ENCODE data around the gene NDUFA13. TPM values are rescaled to one million over a fixed set of nuclear protein-coding genes. Genes with fewer than 3 reads are reported as not detected.

NDUFA13 gene
- total RNA-seq, 1 experiment from 2014 or later = 339 TPM

DNA sequence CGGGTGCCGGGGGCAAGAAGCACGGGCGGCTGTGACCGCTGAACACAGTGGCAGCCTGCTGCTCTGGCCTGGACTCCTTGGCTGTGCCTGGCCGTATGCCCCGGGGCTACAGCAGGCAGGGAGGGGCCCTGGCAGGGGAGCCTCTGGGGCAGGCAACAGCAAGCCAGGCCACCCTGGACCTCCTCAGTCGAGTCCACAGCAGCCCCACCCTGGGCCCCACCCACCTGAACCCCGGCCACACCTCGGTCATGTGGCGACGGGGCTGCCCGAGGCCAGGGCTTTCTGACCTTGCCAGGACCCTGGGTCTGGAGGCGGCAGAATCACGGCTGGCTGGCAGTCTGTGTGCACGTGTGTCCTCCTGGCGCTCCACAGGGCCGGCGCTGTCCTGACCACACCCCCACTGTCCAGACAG is 30.7 kb downstream of the NDUFA13 start:
- H4K20me1 ChIP-seq (ENCODE audit: insufficient read depth) = no peaks in the 10 kb centered on the region
- intact Hi-C loops (cut with micrococcal nuclease) = loop anchor here (10.0 kb wide), 1 partner anchor 228 kb away; no protein-coding TSS in a partner anchor
- H2AFZ ChIP-seq (ENCODE audit: low read depth, low read length, poor library complexity, severe bottlenecking) = no peak overlapping the region
- no peak overlapping the region for H3K27ac ChIP-seq (ENCODE audit: low read depth, low read length)
- RAD21 ChIA-PET (ENCODE audit: low non-redundant PET in 1 of 2, low total read pairs in 2 of 2, uncharacterized antibody in 2 of 2, unreplicated experiment in 2 of 2) = no interaction called here
- CTCF ChIA-PET = no interaction called here
- no peak overlapping the region for H3K4me2 ChIP-seq (ENCODE audit: low read length)
- no TSS peak for BruUV-seq (replicated peaks)
- H3K27me3 ChIP-seq (ENCODE audit: insufficient read depth, low read length) = no peaks in the 10 kb centered on the region
- peaks cover under 1 to 2% of the 10 kb centered on the region in 2 experiments; a peak in 2 of 4 replicates for H3K4me1 ChIP-seq (ENCODE audit: control insufficient read depth in 1 of 2, insufficient read depth in 2 of 2, low read length in 2 of 2)
- DNase-seq (ENCODE audit: low read depth, low spot score) (no peak), ATAC-seq (no peak)
- H3K9ac ChIP-seq (ENCODE audit: low read length) = no peak overlapping the region
- no peak overlapping the region for H3K4me3 ChIP-seq (replicated peaks in 1 of 2; ENCODE audit: low read depth in 1 of 2, low read length in 2 of 2)
- H3K9me3 ChIP-seq (ENCODE audit: control insufficient read depth in 1 of 2, insufficient read depth in 1 of 2, low read depth in 1 of 2, low read length in 2 of 2) = no peaks in the 10 kb centered on the region
- H3K79me2 ChIP-seq (ENCODE audit: insufficient read depth, low read length) = no peaks in the 10 kb centered on the region
- H3K36me3 ChIP-seq (ENCODE audit: control insufficient read depth in 1 of 2, insufficient read depth in 2 of 2, low read length in 2 of 2) = no peaks in the 10 kb centered on the region
- H3K9me2 ChIP-seq (ENCODE audit: insufficient read depth) = no peaks in the 10 kb centered on the region
- no peak for TF ChIP-seq POLR2AphosphoS5 (IDR thresholded peaks at IDR 0.05; ENCODE audit: low read depth, low read length)
- TF ChIP-seq, protein P1, sequence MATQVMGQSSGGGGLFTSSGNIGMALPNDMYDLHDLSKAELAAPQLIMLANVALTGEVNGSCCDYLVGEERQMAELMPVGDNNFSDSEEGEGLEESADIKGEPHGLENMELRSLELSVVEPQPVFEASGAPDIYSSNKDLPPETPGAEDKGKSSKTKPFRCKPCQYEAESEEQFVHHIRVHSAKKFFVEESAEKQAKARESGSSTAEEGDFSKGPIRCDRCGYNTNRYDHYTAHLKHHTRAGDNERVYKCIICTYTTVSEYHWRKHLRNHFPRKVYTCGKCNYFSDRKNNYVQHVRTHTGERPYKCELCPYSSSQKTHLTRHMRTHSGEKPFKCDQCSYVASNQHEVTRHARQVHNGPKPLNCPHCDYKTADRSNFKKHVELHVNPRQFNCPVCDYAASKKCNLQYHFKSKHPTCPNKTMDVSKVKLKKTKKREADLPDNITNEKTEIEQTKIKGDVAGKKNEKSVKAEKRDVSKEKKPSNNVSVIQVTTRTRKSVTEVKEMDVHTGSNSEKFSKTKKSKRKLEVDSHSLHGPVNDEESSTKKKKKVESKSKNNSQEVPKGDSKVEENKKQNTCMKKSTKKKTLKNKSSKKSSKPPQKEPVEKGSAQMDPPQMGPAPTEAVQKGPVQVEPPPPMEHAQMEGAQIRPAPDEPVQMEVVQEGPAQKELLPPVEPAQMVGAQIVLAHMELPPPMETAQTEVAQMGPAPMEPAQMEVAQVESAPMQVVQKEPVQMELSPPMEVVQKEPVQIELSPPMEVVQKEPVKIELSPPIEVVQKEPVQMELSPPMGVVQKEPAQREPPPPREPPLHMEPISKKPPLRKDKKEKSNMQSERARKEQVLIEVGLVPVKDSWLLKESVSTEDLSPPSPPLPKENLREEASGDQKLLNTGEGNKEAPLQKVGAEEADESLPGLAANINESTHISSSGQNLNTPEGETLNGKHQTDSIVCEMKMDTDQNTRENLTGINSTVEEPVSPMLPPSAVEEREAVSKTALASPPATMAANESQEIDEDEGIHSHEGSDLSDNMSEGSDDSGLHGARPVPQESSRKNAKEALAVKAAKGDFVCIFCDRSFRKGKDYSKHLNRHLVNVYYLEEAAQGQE (IDR thresholded peaks at IDR 0.05; ENCODE audit: low read depth) = no peak
- no peak for TF ChIP-seq ELF1 (IDR thresholded peaks at IDR 0.05; ENCODE audit: borderline replicate concordance, low read depth)
- TF ChIP-seq POLR2A (IDR thresholded peaks at IDR 0.05; ENCODE audit: borderline replicate concordance, extremely low read depth, insufficient read depth, insufficient read length) = no peak
- no peak for TF ChIP-seq RAD21 (IDR thresholded peaks at IDR 0.05; ENCODE audit: low read depth)
- TF ChIP-seq EGR1 (IDR thresholded peaks at IDR 0.05; ENCODE audit: low read depth) = no peak
- TF ChIP-seq SRF (IDR thresholded peaks at IDR 0.05; ENCODE audit: low read depth) = no peak
- TF ChIP-seq, protein P2, sequence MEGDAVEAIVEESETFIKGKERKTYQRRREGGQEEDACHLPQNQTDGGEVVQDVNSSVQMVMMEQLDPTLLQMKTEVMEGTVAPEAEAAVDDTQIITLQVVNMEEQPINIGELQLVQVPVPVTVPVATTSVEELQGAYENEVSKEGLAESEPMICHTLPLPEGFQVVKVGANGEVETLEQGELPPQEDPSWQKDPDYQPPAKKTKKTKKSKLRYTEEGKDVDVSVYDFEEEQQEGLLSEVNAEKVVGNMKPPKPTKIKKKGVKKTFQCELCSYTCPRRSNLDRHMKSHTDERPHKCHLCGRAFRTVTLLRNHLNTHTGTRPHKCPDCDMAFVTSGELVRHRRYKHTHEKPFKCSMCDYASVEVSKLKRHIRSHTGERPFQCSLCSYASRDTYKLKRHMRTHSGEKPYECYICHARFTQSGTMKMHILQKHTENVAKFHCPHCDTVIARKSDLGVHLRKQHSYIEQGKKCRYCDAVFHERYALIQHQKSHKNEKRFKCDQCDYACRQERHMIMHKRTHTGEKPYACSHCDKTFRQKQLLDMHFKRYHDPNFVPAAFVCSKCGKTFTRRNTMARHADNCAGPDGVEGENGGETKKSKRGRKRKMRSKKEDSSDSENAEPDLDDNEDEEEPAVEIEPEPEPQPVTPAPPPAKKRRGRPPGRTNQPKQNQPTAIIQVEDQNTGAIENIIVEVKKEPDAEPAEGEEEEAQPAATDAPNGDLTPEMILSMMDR (IDR thresholded peaks at IDR 0.05 in 2 of 3, conservative IDR thresholded peaks at IDR 0.05 in 1 of 3; ENCODE audit: borderline replicate concordance in 1 of 3, insufficient read depth in 1 of 3, low read depth in 2 of 3, low read length in 2 of 3) = no peak
- TF ChIP-seq, protein P3, sequence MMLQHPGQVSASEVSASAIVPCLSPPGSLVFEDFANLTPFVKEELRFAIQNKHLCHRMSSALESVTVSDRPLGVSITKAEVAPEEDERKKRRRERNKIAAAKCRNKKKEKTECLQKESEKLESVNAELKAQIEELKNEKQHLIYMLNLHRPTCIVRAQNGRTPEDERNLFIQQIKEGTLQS (IDR thresholded peaks at IDR 0.05) = no peak
- TF ChIP-seq CBX3 (IDR thresholded peaks at IDR 0.05; ENCODE audit: low read depth) = no peak
- TF ChIP-seq CEBPB (IDR thresholded peaks at IDR 0.05; ENCODE audit: low read depth) = no peak
- TF ChIP-seq SIN3A (IDR thresholded peaks at IDR 0.05; ENCODE audit: low read depth) = no peak
- POLR2A ChIA-PET = no interaction called here

All from HCT116 (cell line).